ENCODE results near the gene CAPN9.

The CAPN9 gene

GRCh38 chr1:230819976-230820375 lies 72.8 kb downstream of the CAPN9 start:
- H3K9me3 ChIP-seq (ENCODE audit: control insufficient read depth, insufficient read depth, low read length) = no peaks in the 10 kb centered on the region
- no peak overlapping the region for H3K27ac ChIP-seq (ENCODE audit: low read depth, low read length)
- H3K4me2 ChIP-seq (ENCODE audit: low read length) = no peak overlapping the region
- H3K27me3 ChIP-seq (ENCODE audit: control insufficient read depth, low read length) = peaks cover 7% of the 10 kb centered on the region; the same call in 1 of the 2 replicates
- H3K9me2 ChIP-seq (replicated peaks; ENCODE audit: control insufficient read depth, low read length) = no peaks in the 10 kb centered on the region
- no peaks in the 10 kb centered on the region for H3K4me1 ChIP-seq (ENCODE audit: control insufficient read depth, low read length)
- no peaks in the 10 kb centered on the region for H3K36me3 ChIP-seq (ENCODE audit: control insufficient read depth, low read length)
- H3F3A ChIP-seq (ENCODE audit: control insufficient read depth, insufficient read depth) = no peaks in the 10 kb centered on the region
- H3K4me3 ChIP-seq (ENCODE audit: low read length) = no peak overlapping the region
- TF ChIP-seq CTCF (IDR thresholded peaks at IDR 0.05; ENCODE audit: low read depth, low read length, poor library complexity, severe bottlenecking) = no peak
- no peak for TF ChIP-seq EZH2phosphoT487 (IDR thresholded peaks at IDR 0.05; ENCODE audit: borderline replicate concordance, low read length)
- no peaks in the 10 kb centered on the region for H4K20me1 ChIP-seq (ENCODE audit: control insufficient read depth, insufficient read depth, low read depth, low read length)
- no peaks in the 10 kb centered on the region for H3K79me2 ChIP-seq (ENCODE audit: control insufficient read depth, low read length)

- H3K4me1 ChIP-seq (ENCODE audit: control insufficient read depth, low read length) = no peaks in the 10 kb centered on the region
Observed at GRCh38 chr1:230820568-230820967, 73.4 kb downstream of the CAPN9 start.

GRCh38 chr1:230821346-230821745 lies 74.2 kb downstream of the CAPN9 start:
- TF ChIP-seq EZH2phosphoT487 (IDR thresholded peaks at IDR 0.05; ENCODE audit: borderline replicate concordance, low read length) = no peak
- TF ChIP-seq CTCF (IDR thresholded peaks at IDR 0.05; ENCODE audit: low read depth, low read length, poor library complexity, severe bottlenecking) = no peak
- Histone ChIP-seq H4K20me1 (ENCODE audit: control insufficient read depth, insufficient read depth, low read depth, low read length) (no peaks in the 10 kb centered on the region), H3K9me3 (ENCODE audit: control insufficient read depth, insufficient read depth, low read length) (no peaks in the 10 kb centered on the region), H3K27me3 (ENCODE audit: control insufficient read depth, low read length) (peaks cover 9% of the 10 kb centered on the region; the same call in 1 of the 2 replicates), H3K27ac (ENCODE audit: low read depth, low read length) (no peak overlapping the region), H3K4me2 (ENCODE audit: low read length) (no peak overlapping the region), H3F3A (ENCODE audit: control insufficient read depth, insufficient read depth) (no peaks in the 10 kb centered on the region), H3K4me3 (ENCODE audit: low read length) (no peak overlapping the region), H3K79me2 (ENCODE audit: control insufficient read depth, low read length) (no peaks in the 10 kb centered on the region), H3K36me3 (ENCODE audit: control insufficient read depth, low read length) (no peaks in the 10 kb centered on the region), H3K9me2 (replicated peaks; ENCODE audit: control insufficient read depth, low read length) (no peaks in the 10 kb centered on the region), H3K4me1 (ENCODE audit: control insufficient read depth, low read length) (no peaks in the 10 kb centered on the region)

More at GRCh38 chr1:230820568-230820967, 73.4 kb downstream of the CAPN9 start:
- no peak overlapping the region for H3K4me3 ChIP-seq (ENCODE audit: low read length)
- no peaks in the 10 kb centered on the region for H3K79me2 ChIP-seq (ENCODE audit: control insufficient read depth, low read length)
- no peak overlapping the region for H3K4me2 ChIP-seq (ENCODE audit: low read length)
- no peaks in the 10 kb centered on the region for H4K20me1 ChIP-seq (ENCODE audit: control insufficient read depth, insufficient read depth, low read depth, low read length)
- peaks cover 9% of the 10 kb centered on the region; the same call in 1 of the 2 replicates for H3K27me3 ChIP-seq (ENCODE audit: control insufficient read depth, low read length)
- no peak overlapping the region for H3K27ac ChIP-seq (ENCODE audit: low read depth, low read length)
- no peak for TF ChIP-seq EZH2phosphoT487 (IDR thresholded peaks at IDR 0.05; ENCODE audit: borderline replicate concordance, low read length)
- TF ChIP-seq CTCF (IDR thresholded peaks at IDR 0.05; ENCODE audit: low read depth, low read length, poor library complexity, severe bottlenecking) = no peak
- no peaks in the 10 kb centered on the region for H3K36me3 ChIP-seq (ENCODE audit: control insufficient read depth, low read length)
- no peaks in the 10 kb centered on the region for H3K9me3 ChIP-seq (ENCODE audit: control insufficient read depth, insufficient read depth, low read length)
- no peaks in the 10 kb centered on the region for H3K9me2 ChIP-seq (replicated peaks; ENCODE audit: control insufficient read depth, low read length)
- H3F3A ChIP-seq (ENCODE audit: control insufficient read depth, insufficient read depth) = no peaks in the 10 kb centered on the region
